ENCODE results near the gene COL5A1. TPM values are rescaled to one million over a fixed set of nuclear protein-coding genes. Genes with fewer than 3 reads are reported as not detected.
A peak's percentile ranks its signal among the peaks of the same experiment; 100 is the strongest.

The COL5A1 gene
- total RNA-seq, 6 donors from 2014 or later, result 7.5 to 75.4 (median 27.4) TPM

GRCh38 chr9:134598884-134599245, 42.7 kb upstream of the COL5A1 start:
- DNase-seq (no peak), ATAC-seq (ENCODE audit: low FRiP score in 2 of 2) (no peak)
- TF ChIP-seq POLR2AphosphoS5 (IDR thresholded peaks at IDR 0.05) (no peak), EP300 (IDR thresholded peaks at IDR 0.05) (no peak)
- Histone ChIP-seq H3K27ac (no peak overlapping the region), H3K4me3 (no peak overlapping the region), H3K27me3 (no peaks in the 10 kb centered on the region), H3K36me3 (no peaks in the 10 kb centered on the region), H3K9me3 (no peaks in the 10 kb centered on the region), H3K4me1 (no peaks in the 10 kb centered on the region)
- WGBS, 2 donors, result 78% methylated on average over 10 to 11 of the region's 11 CpGs

DNA sequence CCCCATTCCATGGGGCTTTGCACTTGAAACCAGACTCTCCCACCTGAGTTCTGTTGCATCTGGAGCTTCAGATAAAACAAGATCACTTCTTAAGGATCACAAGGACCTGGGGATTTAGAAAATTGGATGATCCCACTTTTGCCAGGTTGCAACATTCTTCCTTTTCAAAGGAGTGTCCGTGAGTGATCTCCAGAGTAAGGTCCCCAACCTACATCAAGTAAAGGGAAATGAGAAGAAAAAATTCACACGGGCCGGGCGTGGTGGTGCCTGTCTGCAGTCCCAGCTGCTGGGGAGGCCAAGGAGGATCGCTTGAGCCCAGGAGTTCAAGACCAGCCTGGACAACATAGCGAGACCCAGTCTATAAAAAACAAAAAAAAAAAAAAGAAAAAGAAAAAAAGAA, 41.2 kb upstream of the COL5A1 start:
- H3K4me3 ChIP-seq, result no peak overlapping the region
- WGBS, 2 donors, result 88 to 89% methylated on average over 6 of the region's 6 CpGs
- no peak for TF ChIP-seq POLR2A (IDR thresholded peaks at IDR 0.05)
- TF ChIP-seq CTCF (IDR thresholded peaks at IDR 0.05), result no peak
- no peak for TF ChIP-seq POLR2AphosphoS5 (IDR thresholded peaks at IDR 0.05)
- TF ChIP-seq EP300 (IDR thresholded peaks at IDR 0.05), result no peak
- DNase-seq, result no peak
- no peaks in the 10 kb centered on the region for H3K27me3 ChIP-seq
- no peaks in the 10 kb centered on the region for H3K36me3 ChIP-seq
- no peak for ATAC-seq (ENCODE audit: low FRiP score in 2 of 2)
- no peaks in the 10 kb centered on the region for H3K4me1 ChIP-seq
- H3K27ac ChIP-seq, result no peak overlapping the region
- H3K9me3 ChIP-seq, result no peaks in the 10 kb centered on the region

- H3K9me3 ChIP-seq, result no peaks in the 10 kb centered on the region
- no peaks in the 10 kb centered on the region for H3K27me3 ChIP-seq
- H3K4me1 ChIP-seq, result no peaks in the 10 kb centered on the region
- H3K27ac ChIP-seq, result no peak overlapping the region
- TF ChIP-seq POLR2A (IDR thresholded peaks at IDR 0.05), result no peak
- no peak for TF ChIP-seq CTCF (IDR thresholded peaks at IDR 0.05)
- TF ChIP-seq POLR2AphosphoS5 (IDR thresholded peaks at IDR 0.05), result no peak
- no peak for TF ChIP-seq EP300 (IDR thresholded peaks at IDR 0.05)
- ATAC-seq (ENCODE audit: low FRiP score in 2 of 2) (no peak), DNase-seq (no peak)
- H3K4me3 ChIP-seq, result no peak overlapping the region
- WGBS, 2 donors, result 91 to 94% methylated on average over 8 to 10 of the region's 10 CpGs
- H3K36me3 ChIP-seq, result no peaks in the 10 kb centered on the region
These were observed 40.6 kb upstream of the COL5A1 start for GRCh38 chr9:134600836-134601638.

GRCh38 chr9:134601764-134602163, 39.8 kb upstream of the COL5A1 start:
- H3K4me1 ChIP-seq, result no peaks in the 10 kb centered on the region
- DNase-seq, result no peak
- H3K4me3 ChIP-seq, result no peak overlapping the region
- 80 to 88% methylated on average over 7 of the region's 7 CpGs for WGBS, 2 donors
- TF ChIP-seq POLR2A (IDR thresholded peaks at IDR 0.05), result no peak
- TF ChIP-seq POLR2AphosphoS5 (IDR thresholded peaks at IDR 0.05), result no peak
- TF ChIP-seq EP300 (IDR thresholded peaks at IDR 0.05), result no peak
- TF ChIP-seq CTCF (IDR thresholded peaks at IDR 0.05), result no peak
- H3K27ac ChIP-seq, result no peak overlapping the region
- ATAC-seq (ENCODE audit: low FRiP score in 2 of 2), result no peak
- H3K36me3 ChIP-seq, result no peaks in the 10 kb centered on the region
- no peaks in the 10 kb centered on the region for H3K9me3 ChIP-seq
- no peaks in the 10 kb centered on the region for H3K27me3 ChIP-seq

DNA sequence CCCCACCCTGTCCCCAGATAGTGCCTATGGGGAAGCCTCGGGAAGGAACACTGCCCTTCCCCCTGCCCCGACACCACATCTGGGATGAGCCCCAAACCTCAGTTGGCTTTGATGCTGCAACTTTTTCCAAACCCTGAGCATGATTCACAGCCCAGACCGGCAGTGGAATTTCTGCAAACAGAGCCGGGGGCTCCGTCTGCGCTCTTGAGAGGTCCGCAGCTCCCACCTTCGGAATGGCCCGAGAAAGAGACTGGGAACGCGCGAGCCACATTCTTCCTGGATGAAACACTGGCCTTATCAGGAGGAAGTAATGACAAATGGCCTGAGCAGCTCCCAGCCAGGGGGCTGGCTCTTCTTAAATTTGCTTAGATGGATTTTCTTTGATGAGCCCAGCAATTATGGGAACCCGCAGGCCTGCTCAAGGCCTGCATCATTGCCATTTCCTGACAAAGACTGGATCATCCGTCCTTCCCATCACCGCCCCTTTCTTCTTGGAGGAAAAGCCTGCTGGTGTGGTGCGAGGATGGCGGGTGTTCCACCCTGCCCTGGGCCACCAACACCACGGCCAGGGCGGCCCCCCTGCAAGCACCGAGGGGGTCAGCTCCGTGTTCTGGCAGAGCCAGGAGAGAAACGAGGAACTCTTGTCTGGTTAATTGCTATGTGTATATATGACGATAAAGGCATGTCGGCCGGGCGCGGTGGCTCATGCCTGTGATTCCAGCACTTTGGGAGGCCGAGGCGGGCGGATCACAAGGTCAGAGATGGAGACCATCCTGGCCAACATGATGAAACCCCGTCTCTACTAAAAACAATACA, 38.8 kb upstream of the COL5A1 start:
- ATAC-seq (ENCODE audit: low FRiP score in 2 of 2) (peak; percentile 55 to 92), DNase-seq (peak in 1 of 2 donors; percentile 79)
- Histone ChIP-seq H3K9me3 (no peaks in the 10 kb centered on the region), H3K4me3 (no peak overlapping the region), H3K27ac (peak overlapping the region in 1 of 4 donors; percentile 26), H3K36me3 (no peaks in the 10 kb centered on the region), H3K27me3 (no peaks in the 10 kb centered on the region), H3K4me1 (no peaks in the 10 kb centered on the region)
- no peak for TF ChIP-seq CTCF (IDR thresholded peaks at IDR 0.05)
- no peak for TF ChIP-seq EP300 (IDR thresholded peaks at IDR 0.05)
- no peak for TF ChIP-seq POLR2A (IDR thresholded peaks at IDR 0.05)
- TF ChIP-seq POLR2AphosphoS5 (IDR thresholded peaks at IDR 0.05), result no peak
- WGBS, 2 donors, result 58 to 59% methylated on average over 28 to 31 of the region's 31 CpGs

All from upper lobe of left lung (tissue), 6 donors.